K562 (cell line): ENCODE results near the gene RGR. TPM values are rescaled to one million over a fixed set of nuclear protein-coding genes. Genes with fewer than 3 reads are reported as not detected.

Experiments
- ATAC-seq: fragments of 200-7000 bp; cut with Tn5 transposase; 3 replicates; pipeline ENCODE4 v1.9.1; 2020; ENCODE audit warnings: moderate library complexity
- BruUV-seq: library from RNA; stranded (reverse); fragments of 400-500 nt; replicated peaks from 2 replicates; lab custom pipeline; 2021; lab: Mats Ljungman, UMichigan
- CTCF ChIA-PET: fragments of 300-600 bp; formaldehyde crosslinking; extraction: SDS; loops from one replicate; lab custom pipeline; 2021; ENCODE audit warnings: low intra/inter-chr PET ratio; lab: Yijun Ruan, JAX
- POLR2A ChIA-PET: fragments of 300-600, 350-650 bp; sonication (Branson Sonifier 250); formaldehyde crosslinking; extraction: SDS; loops from one replicate; lab custom pipeline; 2021; ENCODE audit warnings: antibody characterized with exemption, inconsistent platforms; lab: Yijun Ruan, JAX
- DNase-seq, 4 experiments: peaks; one replicate each; pipeline versions ENCODE4 v3.0.0 to v3.0.0-alpha.2; 2011 to 2018; ENCODE audit warnings: low spot score in 3 of 4, mixed read lengths in 3 of 4; ENCODE audit errors: extremely low read depth in 1 of 4
- FAIRE-seq: peaks from 2 replicates; lab custom pipeline; 2011; peaks lifted over from hg19 to GRCh38; lab: Jason Lieb, UNC
- H2AFZ ChIP-seq: 2 replicates; pipeline ENCODE4 v1.6.0; 2011; ENCODE audit warnings: low read depth, low read length, control low read depth, inconsistent platforms
- H3K27ac ChIP-seq: fragments of 200-600 bp; 3 replicates; pipeline ENCODE4 v1.8.0; 2011; ENCODE audit warnings: low read depth, mild to moderate bottlenecking, control low read depth, inconsistent platforms, low read length, moderate library complexity, mixed read lengths; ENCODE audit errors: extremely low read depth
- H3K27me3 ChIP-seq, 2 experiments: fragments of 300-600 bp in 1 of 2; 2 replicates in 1 of 2; 3 replicates in 1 of 2; pipeline versions ENCODE4 v1.6.0 to v1.8.0; 2011; ENCODE audit warnings: inconsistent platforms in 2 of 2, low read length in 2 of 2, mild to moderate bottlenecking in 1 of 2, mixed read lengths in 1 of 2, moderate library complexity in 1 of 2; ENCODE audit not compliant: control insufficient read depth in 2 of 2, insufficient read depth in 2 of 2
- H3K36me3 ChIP-seq: fragments of 300-600 bp; 3 replicates; pipeline ENCODE4 v1.8.0; 2011; ENCODE audit warnings: mild to moderate bottlenecking, low read length, inconsistent platforms; ENCODE audit not compliant: control insufficient read depth, insufficient read depth
- H3K4me1 ChIP-seq, 2 experiments: fragments of 200-600 bp in 1 of 2; replicated peaks in 1 of 2; 2 replicates in 1 of 2; 3 replicates in 1 of 2; pipeline versions ENCODE4 v1.5.1 to v1.8.0; 2011; ENCODE audit warnings: inconsistent platforms in 2 of 2, low read length in 2 of 2, mild to moderate bottlenecking in 1 of 2, mixed read lengths in 1 of 2, moderate library complexity in 1 of 2; ENCODE audit not compliant: control insufficient read depth in 2 of 2, insufficient read depth in 2 of 2
- H3K4me2 ChIP-seq: 2 replicates; pipeline ENCODE4 v1.6.1; 2011; ENCODE audit warnings: low read length, control low read depth, inconsistent platforms, mixed read lengths; ENCODE audit not compliant: insufficient read depth
- H3K4me3 ChIP-seq: fragments of 200-600 bp; sonication (generic), shearing (Covaris generic); 2 replicates; pipeline ENCODE4 v1.5.1; 2016; ENCODE audit warnings: control low read depth, inconsistent platforms
- H3K79me2 ChIP-seq: fragments of 200-600 bp; 3 replicates; pipeline ENCODE4 v1.8.0; 2011; ENCODE audit warnings: low read length, inconsistent platforms; ENCODE audit not compliant: control insufficient read depth, insufficient read depth
- H3K9ac ChIP-seq, 2 experiments: 2 replicates each; pipeline versions ENCODE4 v1.6.0 to v1.6.1; 2011; ENCODE audit warnings: low read depth in 2 of 2, low read length in 2 of 2, control low read depth in 1 of 2, inconsistent platforms in 1 of 2, mild to moderate bottlenecking in 1 of 2, mixed read lengths in 1 of 2; ENCODE audit not compliant: insufficient read depth in 1 of 2
- H3K9me1 ChIP-seq: one replicate; pipeline ENCODE4 v1.6.0; 2011; ENCODE audit warnings: inconsistent platforms, mild to moderate bottlenecking, low read length, moderate library complexity; ENCODE audit not compliant: control insufficient read depth, insufficient read depth
- H3K9me3 ChIP-seq: replicated peaks from 2 replicates; pipeline ENCODE4 v1.5.1; 2011; ENCODE audit warnings: low read depth, low read length, inconsistent platforms; ENCODE audit not compliant: control insufficient read depth, insufficient read depth
- H4K20me1 ChIP-seq: replicated peaks from 2 replicates; pipeline ENCODE4 v1.6.1; 2011; ENCODE audit warnings: low read length, inconsistent platforms, mixed read lengths; ENCODE audit not compliant: control insufficient read depth, insufficient read depth
- BDP1 ChIP-seq: IDR thresholded peaks from 3 replicates; pipeline ENCODE4 v1.6.1; 2011; ENCODE audit not compliant: insufficient read length, insufficient read depth
- BHLHE40 ChIP-seq: IDR thresholded peaks from 2 replicates; pipeline ENCODE4 v1.6.1; 2011; ENCODE audit warnings: low read length, improper control_type of control experiment
- FOXA3 ChIP-seq, 2 experiments: fragments of 450-650 bp in 1 of 2; sonication (generic) in 1 of 2; formaldehyde crosslinking; IDR thresholded peaks in 1 of 2; conservative IDR thresholded peaks in 1 of 2; 2 replicates each; pipeline versions ENCODE4 v1.4.0 to v1.8.0; 2020 to 2022; ENCODE audit warnings: mild to moderate bottlenecking in 2 of 2, missing genetic modification reagents in 1 of 2
- IRF1 ChIP-seq: sonication (generic); formaldehyde crosslinking; IDR thresholded peaks from 2 replicates; pipeline ENCODE4 v1.8.0; 2022; ENCODE audit warnings: missing genetic modification reagents, mild to moderate bottlenecking, borderline replicate concordance
- ZNF282 ChIP-seq: sonication (generic); formaldehyde crosslinking; IDR thresholded peaks from 2 replicates; pipeline ENCODE4 v1.8.1; 2023; ENCODE audit warnings: missing genetic modification reagents
- WGBS: fragments of 100-300 bp; shearing (Covaris generic); methylation state at CpG from one replicate; pipeline ENCODE4 v1.1.6; 2016; ENCODE audit warnings: low coverage, mixed read lengths; ENCODE audit not compliant: insufficient coverage; ENCODE audit errors: missing lambda C conversion rate; 5-methylcytosine and 5-hydroxymethylcytosine counted together
- in situ Hi-C: fragments of 300-500 bp; cut with MboI; formaldehyde crosslinking; loops from 4 replicates; pipeline ENCODE4 v1.15.0; 2018; ENCODE audit warnings: inconsistent platforms, mixed read lengths
- intact Hi-C: fragments of 100-400 bp; cut with micrococcal nuclease; formaldehyde crosslinking; loops from 2 replicates; pipeline ENCODE4 v1.14.2; 2022
- polyA plus RNA-seq, 8 experiments: library from polyadenylated mRNA; depleted of rRNA in 4 of 8; stranded (reverse) in 5 of 8; unstranded in 3 of 8; fragments of >200 nt; fragmentation: Nextera tagmentation in 2 of 8; fragmentation: Illumina TruSeq in 1 of 8; extraction: Ambion mirVana in 2 of 8; extraction: Trizol in 1 of 8; gene quantifications; 2 replicates each; pipeline versions ENCODE4 v1.2.1 to v1.2.3, GENCODE V29; 2011 to 2014; ENCODE audit warnings: inconsistent platforms in 1 of 8, missing spikeins in 1 of 8
- total RNA-seq, 7 experiments: library from RNA; depleted of rRNA in 6 of 7; stranded (reverse); fragments of >200 nt in 6 of 7; fragmentation: Illumina TruSeq in 2 of 7; extraction: Trizol in 2 of 7; gene quantifications; 2 replicates each; pipeline versions ENCODE4 v1.2.1 to v1.2.3, GENCODE V29; 2011 to 2021; ENCODE audit warnings: low replicate concordance in 1 of 7
- TF ChIP-seq, protein P1 (sequence below): sonication (generic); formaldehyde crosslinking; IDR thresholded peaks from 2 replicates; pipeline ENCODE4 v1.9.0; 2022; ENCODE audit warnings: mild to moderate bottlenecking, missing genetic modification reagents
- TF ChIP-seq, protein P2 (sequence below), 2 experiments: fragments of 250-450 bp in 1 of 2; fragments of 450-650 bp in 1 of 2; sonication (Bioruptor Pico) in 1 of 2; IDR thresholded peaks; 2 replicates each; pipeline versions ENCODE4 v1.6.1 to v1.8.0; 2016 to 2021; ENCODE audit warnings: mild to moderate bottlenecking in 2 of 2, moderate library complexity in 2 of 2, missing compliant biosample characterization in 1 of 2, missing genetic modification characterization in 1 of 2

The RGR gene
- total and polyA plus RNA-seq, 9 of the 15 experiments (the other 6 are each of a cell fraction or from before 2014, with no cell fraction given) = not detected

- FAIRE-seq = no peak
- no peaks in the 10 kb centered on the region for H3K9me3 ChIP-seq
- no peaks in the 10 kb centered on the region for H3K36me3 ChIP-seq
- peaks cover 7 to 23% of the 10 kb centered on the region in 2 experiments; a peak in 4 of 5 replicates for H3K4me1 ChIP-seq
- H3K9ac ChIP-seq = no peak overlapping the region
- in situ Hi-C loops = no loop called here
- H3K4me2 ChIP-seq = no peak overlapping the region
- H3K9me1 ChIP-seq = no peaks in the 10 kb centered on the region
- H3K4me3 ChIP-seq = no peak overlapping the region
- 0% methylated on average over 4 of the region's 4 CpGs for WGBS
- peaks cover 6% of the 10 kb centered on the region; the same call in 1 of the 2 replicates for H4K20me1 ChIP-seq
- H3K79me2 ChIP-seq = no peaks in the 10 kb centered on the region
- TF ChIP-seq FOXA3 (CRISPR knock-in tag; conservative IDR thresholded peaks at IDR 0.05 in 1 of 2, IDR thresholded peaks at IDR 0.05 in 1 of 2) = peak in 1 of 2 experiments; percentile 29; a peak in 1 of 4 replicates
- TF ChIP-seq, protein P1, sequence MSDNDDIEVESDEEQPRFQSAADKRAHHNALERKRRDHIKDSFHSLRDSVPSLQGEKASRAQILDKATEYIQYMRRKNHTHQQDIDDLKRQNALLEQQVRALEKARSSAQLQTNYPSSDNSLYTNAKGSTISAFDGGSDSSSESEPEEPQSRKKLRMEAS (CRISPR knock-in tag) = no peak
- H2AFZ ChIP-seq = no peak overlapping the region
- no peak overlapping the region for H3K27ac ChIP-seq
- intact Hi-C loops = no loop called here
- peaks cover 38 to 73% of the 10 kb centered on the region in 2 experiments for H3K27me3 ChIP-seq
- no peak for DNase-seq
- ATAC-seq = no peak
- BruUV-seq = no TSS peak
- POLR2A ChIA-PET = no interaction called here
- CTCF ChIA-PET = no interaction called here
These were observed 48.8 kb upstream of the RGR start for GRCh38 chr10:84196083-84196482.

DNA sequence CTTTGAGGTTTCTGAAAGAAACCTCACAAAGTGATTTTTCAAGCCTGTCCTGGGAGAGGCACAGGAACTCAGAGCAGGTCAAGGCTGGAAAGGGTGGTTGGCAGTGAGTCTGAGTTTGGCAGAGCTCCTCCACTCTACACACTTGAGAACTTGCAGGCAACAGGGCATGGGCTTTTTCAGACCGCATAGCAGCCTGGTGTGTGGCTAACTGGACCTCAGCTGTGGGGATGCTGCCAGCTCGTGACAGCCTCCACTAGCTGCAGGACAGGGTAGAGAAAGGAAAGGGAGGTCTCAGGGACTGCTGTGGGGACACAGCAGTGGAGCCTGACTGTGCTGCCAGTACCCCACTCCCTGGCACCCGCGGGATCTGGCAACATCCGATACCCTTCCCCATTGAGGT lies 47.9 kb upstream of the RGR start:
- Histone ChIP-seq H3K9me1 (no peaks in the 10 kb centered on the region), H4K20me1 (peaks cover 6% of the 10 kb centered on the region; the same call in 1 of the 2 replicates), H3K36me3 (no peaks in the 10 kb centered on the region), H3K9ac (no peak overlapping the region), H3K27me3 (peaks cover 36 to 64% of the 10 kb centered on the region in 2 experiments), H3K4me1 (peaks cover 13 to 30% of the 10 kb centered on the region in 2 experiments; a peak in 4 of 5 replicates), H2AFZ (no peak overlapping the region), H3K4me2 (no peak overlapping the region), H3K9me3 (no peaks in the 10 kb centered on the region), H3K79me2 (no peaks in the 10 kb centered on the region), H3K27ac (no peak overlapping the region), H3K4me3 (no peak overlapping the region)
- BruUV-seq = no TSS peak
- CTCF ChIA-PET = no interaction called here
- in situ Hi-C loops = no loop called here
- WGBS = 2% methylated on average over 5 of the region's 5 CpGs
- ATAC-seq = no peak
- POLR2A ChIA-PET = interaction anchor here (0.6 to 1.4 kb wide), 3 partner anchors 9 to 114 kb away, joined by 3 to 4 read pairs (median 3); no protein-coding TSS in a partner anchor
- intact Hi-C loops = no loop called here
- DNase-seq = no peak
- FAIRE-seq = no peak
- TF ChIP-seq ZNF282 (CRISPR knock-in tag) = no peak
- no peak for TF ChIP-seq IRF1 (CRISPR knock-in tag)
- no peak for TF ChIP-seq BDP1
- TF ChIP-seq, protein P2, sequence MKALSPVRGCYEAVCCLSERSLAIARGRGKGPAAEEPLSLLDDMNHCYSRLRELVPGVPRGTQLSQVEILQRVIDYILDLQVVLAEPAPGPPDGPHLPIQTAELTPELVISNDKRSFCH (CRISPR knock-in tag; IDR thresholded peaks at IDR 0.05) = no peak
- TF ChIP-seq, protein P2 (tag; IDR thresholded peaks at IDR 0.05) = no peak
- no peak for TF ChIP-seq BHLHE40
